H9 (cell line): ENCODE results near the gene UFM1. TPM values are rescaled to one million over a fixed set of nuclear protein-coding genes. Genes with fewer than 3 reads are reported as not detected.

Source experiments
- DNase-seq: peaks from one replicate; pipeline ENCODE4 v3.0.0-alpha.2; 2017
- H2AFZ ChIP-seq: one replicate; pipeline ENCODE4 v1.6.1; 2013; ENCODE audit warnings: mild to moderate bottlenecking, low read length, control low read depth, moderate library complexity
- H2AK5ac ChIP-seq: 2 replicates; pipeline ENCODE4 v1.6.1; 2013; ENCODE audit warnings: low read length, control low read depth, mixed read lengths; ENCODE audit not compliant: insufficient read length
- H2BK120ac ChIP-seq: one replicate; pipeline ENCODE4 v1.6.1; 2013; ENCODE audit warnings: low read depth, mild to moderate bottlenecking, low read length, control low read depth, inconsistent platforms; ENCODE audit not compliant: poor library complexity, severe bottlenecking
- H2BK12ac ChIP-seq: 2 replicates; pipeline ENCODE4 v1.6.1; 2013; ENCODE audit warnings: low read length, control low read depth, mixed read lengths, low read depth; ENCODE audit not compliant: insufficient read length
- H2BK15ac ChIP-seq: 2 replicates; pipeline ENCODE4 v1.6.1; 2013; ENCODE audit warnings: low read depth, low read length, control low read depth
- H2BK20ac ChIP-seq: one replicate; pipeline ENCODE4 v1.6.1; 2013; ENCODE audit warnings: low read depth, mild to moderate bottlenecking, low read length, control low read depth, inconsistent platforms; ENCODE audit not compliant: poor library complexity, severe bottlenecking
- H2BK5ac ChIP-seq: 2 replicates; pipeline ENCODE4 v1.6.1; 2013; ENCODE audit warnings: low read length, control low read depth, mixed read lengths; ENCODE audit not compliant: insufficient read length
- H3K14ac ChIP-seq: 2 replicates; pipeline ENCODE4 v1.6.1; 2013; ENCODE audit warnings: low read length, control low read depth; ENCODE audit not compliant: insufficient read depth
- H3K18ac ChIP-seq: 2 replicates; pipeline ENCODE4 v1.6.1; 2013; ENCODE audit warnings: low read depth, mild to moderate bottlenecking, mixed read lengths, low read length, control low read depth; ENCODE audit not compliant: insufficient read length
- H3K23ac ChIP-seq: 2 replicates; pipeline ENCODE4 v1.6.1; 2013; ENCODE audit warnings: low read length, control low read depth, mixed read lengths, low read depth; ENCODE audit not compliant: insufficient read length
- H3K23me2 ChIP-seq: 2 replicates; pipeline ENCODE4 v1.6.1; 2013; ENCODE audit warnings: low read depth, mild to moderate bottlenecking, mixed read lengths, low read length, control low read depth; ENCODE audit not compliant: insufficient read length, poor library complexity, severe bottlenecking
- H3K27ac ChIP-seq: 2 replicates; pipeline ENCODE4 v1.5.1; 2013; ENCODE audit warnings: low read length, control low read depth, mixed read lengths, low read depth; ENCODE audit not compliant: insufficient read length
- H3K27me3 ChIP-seq: 2 replicates; pipeline ENCODE4 v1.6.1; 2013; ENCODE audit warnings: low read length, control low read depth, inconsistent platforms; ENCODE audit not compliant: insufficient read depth
- H3K4ac ChIP-seq: 2 replicates; pipeline ENCODE4 v1.6.1; 2013; ENCODE audit warnings: low read depth, mild to moderate bottlenecking, control low read depth, inconsistent platforms, low read length, moderate library complexity
- H3K4me1 ChIP-seq: 2 replicates; pipeline ENCODE4 v1.6.1; 2013; ENCODE audit warnings: low read length, control low read depth, inconsistent platforms; ENCODE audit not compliant: insufficient read depth
- H3K4me2 ChIP-seq: 2 replicates; pipeline ENCODE4 v1.6.1; 2013; ENCODE audit warnings: low read length, control low read depth, mixed read lengths; ENCODE audit not compliant: insufficient read length, insufficient read depth
- H3K56ac ChIP-seq: 2 replicates; pipeline ENCODE4 v1.6.1; 2013; ENCODE audit warnings: low read depth, mild to moderate bottlenecking, mixed read lengths, low read length, control low read depth; ENCODE audit not compliant: insufficient read length
- H3K79me1 ChIP-seq: 2 replicates; pipeline ENCODE4 v1.6.1; 2013; ENCODE audit warnings: low read depth, mild to moderate bottlenecking, moderate library complexity, low read length, control low read depth, inconsistent platforms; ENCODE audit not compliant: insufficient read depth, poor library complexity, severe bottlenecking
- H3K79me2 ChIP-seq: 2 replicates; pipeline ENCODE4 v1.6.1; 2013; ENCODE audit warnings: low read length, control low read depth, inconsistent platforms; ENCODE audit not compliant: insufficient read depth
- H3K9ac ChIP-seq: 2 replicates; pipeline ENCODE4 v1.6.1; 2013; ENCODE audit warnings: low read length, control low read depth, mixed read lengths; ENCODE audit not compliant: insufficient read length; ENCODE audit errors: extremely low read depth
- H3K9me3 ChIP-seq: one replicate; pipeline ENCODE4 v1.6.1; 2013; ENCODE audit warnings: low read depth, low read length, inconsistent platforms; ENCODE audit not compliant: control insufficient read depth
- H3T11ph ChIP-seq: one replicate; pipeline ENCODE4 v1.6.1; 2013; ENCODE audit warnings: mild to moderate bottlenecking, low read length, control low read depth, inconsistent platforms
- H4K20me1 ChIP-seq: one replicate; pipeline ENCODE4 v1.6.1; 2013; ENCODE audit not compliant: control insufficient read depth, insufficient read length, insufficient read depth
- H4K5ac ChIP-seq: 2 replicates; pipeline ENCODE4 v1.6.1; 2013; ENCODE audit warnings: low read depth, mild to moderate bottlenecking, mixed read lengths, low read length, control low read depth; ENCODE audit not compliant: insufficient read length
- H4K8ac ChIP-seq: replicated peaks from 2 replicates; pipeline ENCODE4 v1.6.1; 2013; ENCODE audit warnings: low read length, control low read depth, mixed read lengths, low read depth; ENCODE audit not compliant: insufficient read length
- H4K91ac ChIP-seq: 2 replicates; pipeline ENCODE4 v1.6.1; 2013; ENCODE audit warnings: low read depth, mild to moderate bottlenecking, moderate library complexity, mixed read lengths, low read length, control low read depth; ENCODE audit not compliant: insufficient read length
- H3K27ac Mint-ChIP-seq, 3 experiments: 2 replicates in 2 of 3; 3 replicates in 1 of 3; pipeline ENCODE4 v1.8.0; 2020 to 2021; ENCODE audit warnings: mixed read lengths in 3 of 3, mild to moderate bottlenecking in 1 of 3, moderate library complexity in 1 of 3
- H3K27me3 Mint-ChIP-seq: 2 replicates; pipeline ENCODE4 v1.8.0; 2021; ENCODE audit warnings: low read depth, mild to moderate bottlenecking, moderate library complexity, mixed read lengths
- H3K36me3 Mint-ChIP-seq, 3 experiments: 2 replicates in 2 of 3; 3 replicates in 1 of 3; pipeline ENCODE4 v1.8.0; 2020 to 2021; ENCODE audit warnings: low read depth in 3 of 3, mixed read lengths in 3 of 3; ENCODE audit not compliant: insufficient read depth in 1 of 3
- H3K4me1 Mint-ChIP-seq, 2 experiments: 2 replicates each; pipeline ENCODE4 v1.8.0; 2020; ENCODE audit warnings: mixed read lengths in 2 of 2
- H3K4me3 Mint-ChIP-seq, 2 experiments: 2 replicates in 1 of 2; 3 replicates in 1 of 2; pipeline ENCODE4 v1.8.0; 2020 to 2021; ENCODE audit warnings: mild to moderate bottlenecking in 2 of 2, mixed read lengths in 2 of 2, moderate library complexity in 1 of 2
- H3K9me3 Mint-ChIP-seq, 2 experiments: 2 replicates in 1 of 2; 3 replicates in 1 of 2; pipeline ENCODE4 v1.8.0; 2020; ENCODE audit warnings: mild to moderate bottlenecking in 2 of 2, mixed read lengths in 2 of 2, moderate library complexity in 1 of 2
- WGBS: extraction: QIAGEN DNeasy Blood & Tissue Kit; methylation state at CpG from one replicate; pipeline ENCODE4 v1.1.7; 2013; ENCODE audit warnings: missing lambda C conversion rate, low lambda C conversion rate, mixed read lengths; ENCODE audit not compliant: insufficient read length; ENCODE audit errors: extremely low coverage; 5-methylcytosine and 5-hydroxymethylcytosine counted together
- total RNA-seq: library from RNA; stranded (reverse); gene quantifications from 2 replicates; pipeline ENCODE4 v1.2.1, GENCODE V29; 2021
- TF ChIP-seq, protein P1 (sequence below): fragments of 200-600 bp; sonication (generic); conservative IDR thresholded peaks from 3 replicates; pipeline ENCODE4 v1.8.0; 2021; ENCODE audit warnings: antibody characterized with exemption, mild to moderate bottlenecking

The UFM1 gene
- total RNA-seq, 1 experiment from 2014 or later = 57.3 TPM

DNA sequence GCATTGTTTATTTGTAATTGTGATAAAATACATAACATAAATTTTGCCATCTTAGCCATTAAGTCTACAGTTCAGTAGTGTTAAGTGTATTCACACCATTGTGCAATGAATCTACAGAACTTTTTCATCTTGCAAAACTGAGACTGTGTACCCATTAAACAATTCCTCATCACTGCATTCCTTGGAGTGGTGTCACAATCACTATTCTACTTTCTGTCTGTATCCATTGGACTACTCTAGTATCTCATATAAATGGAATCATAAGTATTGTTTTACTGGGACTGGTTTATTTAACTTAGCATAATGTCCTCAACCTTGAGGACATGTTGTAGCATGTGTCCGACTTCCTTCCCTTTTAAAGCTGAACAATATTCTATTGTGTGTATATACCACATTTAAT lies 36.8 kb downstream of the UFM1 start:
- H3K4me3 Mint-ChIP-seq = no peak overlapping the region
- H3K79me1 ChIP-seq = no peaks in the 10 kb centered on the region
- no peaks in the 10 kb centered on the region for H3K27me3 Mint-ChIP-seq
- no peak overlapping the region for H3K23ac ChIP-seq
- no peak overlapping the region for H2BK20ac ChIP-seq
- H3K27ac Mint-ChIP-seq = no peak overlapping the region
- no peak overlapping the region for H4K8ac ChIP-seq
- peaks cover 7 to 8% of the 10 kb centered on the region in 2 experiments; a peak in 2 of 4 replicates for H3K4me1 Mint-ChIP-seq
- no peaks in the 10 kb centered on the region for H3K27me3 ChIP-seq
- H3K4me2 ChIP-seq = no peak overlapping the region
- H4K91ac ChIP-seq = no peak overlapping the region
- H3K18ac ChIP-seq = no peak overlapping the region
- no peak for DNase-seq
- H2AFZ ChIP-seq = no peak overlapping the region
- no peak overlapping the region for H2BK5ac ChIP-seq
- no peak overlapping the region for H3T11ph ChIP-seq
- H3K56ac ChIP-seq = no peak overlapping the region
- H2AK5ac ChIP-seq = no peak overlapping the region
- H3K9ac ChIP-seq = no peak overlapping the region
- no peaks in the 10 kb centered on the region for H3K79me2 ChIP-seq
- H4K5ac ChIP-seq = no peak overlapping the region
- no peak overlapping the region for H3K27ac ChIP-seq
- H3K23me2 ChIP-seq = no peaks in the 10 kb centered on the region
- H4K20me1 ChIP-seq = no peaks in the 10 kb centered on the region
- no peak overlapping the region for H2BK12ac ChIP-seq
- no CpG with 5 or more reads among the region's 1 CpG for WGBS
- H2BK15ac ChIP-seq = no peak overlapping the region
- no peaks in the 10 kb centered on the region for H3K36me3 Mint-ChIP-seq
- no peak overlapping the region for H3K4ac ChIP-seq
- no peaks in the 10 kb centered on the region for H3K9me3 ChIP-seq
- H3K9me3 Mint-ChIP-seq = no peaks in the 10 kb centered on the region
- no peak overlapping the region for H2BK120ac ChIP-seq
- no peaks in the 10 kb centered on the region for H3K4me1 ChIP-seq
- TF ChIP-seq, protein P1, sequence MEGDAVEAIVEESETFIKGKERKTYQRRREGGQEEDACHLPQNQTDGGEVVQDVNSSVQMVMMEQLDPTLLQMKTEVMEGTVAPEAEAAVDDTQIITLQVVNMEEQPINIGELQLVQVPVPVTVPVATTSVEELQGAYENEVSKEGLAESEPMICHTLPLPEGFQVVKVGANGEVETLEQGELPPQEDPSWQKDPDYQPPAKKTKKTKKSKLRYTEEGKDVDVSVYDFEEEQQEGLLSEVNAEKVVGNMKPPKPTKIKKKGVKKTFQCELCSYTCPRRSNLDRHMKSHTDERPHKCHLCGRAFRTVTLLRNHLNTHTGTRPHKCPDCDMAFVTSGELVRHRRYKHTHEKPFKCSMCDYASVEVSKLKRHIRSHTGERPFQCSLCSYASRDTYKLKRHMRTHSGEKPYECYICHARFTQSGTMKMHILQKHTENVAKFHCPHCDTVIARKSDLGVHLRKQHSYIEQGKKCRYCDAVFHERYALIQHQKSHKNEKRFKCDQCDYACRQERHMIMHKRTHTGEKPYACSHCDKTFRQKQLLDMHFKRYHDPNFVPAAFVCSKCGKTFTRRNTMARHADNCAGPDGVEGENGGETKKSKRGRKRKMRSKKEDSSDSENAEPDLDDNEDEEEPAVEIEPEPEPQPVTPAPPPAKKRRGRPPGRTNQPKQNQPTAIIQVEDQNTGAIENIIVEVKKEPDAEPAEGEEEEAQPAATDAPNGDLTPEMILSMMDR = no peak
- no peak overlapping the region for H3K14ac ChIP-seq
